Activated CD4-positive, alpha-beta T cell treated with anti-CD3 and anti-CD28 coated beads, Interleukin-2, amount 50 U/mL, for 24 hours (primary cell): Measurements from ENCODE around the gene MCTP2.

ENCODE experiments used
- DNase-seq, 2 donors: peaks; one replicate each; pipeline ENCODE4 v3.0.0-alpha.2; 2020; ENCODE audit warnings: low read depth in 1 of 2, low spot score in 1 of 2

The MCTP2 gene, protein sequence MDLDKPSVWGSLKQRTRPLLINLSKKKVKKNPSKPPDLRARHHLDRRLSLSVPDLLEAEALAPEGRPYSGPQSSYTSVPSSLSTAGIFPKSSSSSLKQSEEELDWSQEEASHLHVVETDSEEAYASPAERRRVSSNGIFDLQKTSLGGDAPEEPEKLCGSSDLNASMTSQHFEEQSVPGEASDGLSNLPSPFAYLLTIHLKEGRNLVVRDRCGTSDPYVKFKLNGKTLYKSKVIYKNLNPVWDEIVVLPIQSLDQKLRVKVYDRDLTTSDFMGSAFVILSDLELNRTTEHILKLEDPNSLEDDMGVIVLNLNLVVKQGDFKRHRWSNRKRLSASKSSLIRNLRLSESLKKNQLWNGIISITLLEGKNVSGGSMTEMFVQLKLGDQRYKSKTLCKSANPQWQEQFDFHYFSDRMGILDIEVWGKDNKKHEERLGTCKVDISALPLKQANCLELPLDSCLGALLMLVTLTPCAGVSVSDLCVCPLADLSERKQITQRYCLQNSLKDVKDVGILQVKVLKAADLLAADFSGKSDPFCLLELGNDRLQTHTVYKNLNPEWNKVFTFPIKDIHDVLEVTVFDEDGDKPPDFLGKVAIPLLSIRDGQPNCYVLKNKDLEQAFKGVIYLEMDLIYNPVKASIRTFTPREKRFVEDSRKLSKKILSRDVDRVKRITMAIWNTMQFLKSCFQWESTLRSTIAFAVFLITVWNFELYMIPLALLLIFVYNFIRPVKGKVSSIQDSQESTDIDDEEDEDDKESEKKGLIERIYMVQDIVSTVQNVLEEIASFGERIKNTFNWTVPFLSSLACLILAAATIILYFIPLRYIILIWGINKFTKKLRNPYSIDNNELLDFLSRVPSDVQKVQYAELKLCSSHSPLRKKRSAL

GRCh38 chr15:94230883-94231722, at the start of gene MCTP2:
TSS of gene MCTP2 (plus strand) at chr15:94231561. CDS start at chr15:94298266, 66,705 bp downstream.
- DNase-seq: peak; percentile 53 to 57

DNA sequence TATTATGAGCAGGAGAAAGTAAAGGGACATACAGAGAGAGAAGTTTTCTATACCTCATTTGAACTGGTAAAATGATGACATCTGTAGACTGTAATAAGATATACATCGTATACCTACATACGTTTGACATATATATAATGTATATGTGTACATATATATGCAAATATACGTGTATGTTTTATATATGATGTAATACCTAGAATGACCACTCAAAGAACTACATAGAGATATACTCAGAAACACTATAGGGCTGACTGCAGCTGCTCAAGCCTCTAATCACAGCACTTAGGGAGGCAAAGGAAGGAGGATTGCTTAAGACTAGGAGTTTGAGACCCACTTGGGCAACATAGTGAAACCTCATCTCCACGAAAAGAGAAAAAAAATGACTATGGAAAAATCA, 48.5 kb upstream of the MCTP2 start:
- no peak for DNase-seq

DNA sequence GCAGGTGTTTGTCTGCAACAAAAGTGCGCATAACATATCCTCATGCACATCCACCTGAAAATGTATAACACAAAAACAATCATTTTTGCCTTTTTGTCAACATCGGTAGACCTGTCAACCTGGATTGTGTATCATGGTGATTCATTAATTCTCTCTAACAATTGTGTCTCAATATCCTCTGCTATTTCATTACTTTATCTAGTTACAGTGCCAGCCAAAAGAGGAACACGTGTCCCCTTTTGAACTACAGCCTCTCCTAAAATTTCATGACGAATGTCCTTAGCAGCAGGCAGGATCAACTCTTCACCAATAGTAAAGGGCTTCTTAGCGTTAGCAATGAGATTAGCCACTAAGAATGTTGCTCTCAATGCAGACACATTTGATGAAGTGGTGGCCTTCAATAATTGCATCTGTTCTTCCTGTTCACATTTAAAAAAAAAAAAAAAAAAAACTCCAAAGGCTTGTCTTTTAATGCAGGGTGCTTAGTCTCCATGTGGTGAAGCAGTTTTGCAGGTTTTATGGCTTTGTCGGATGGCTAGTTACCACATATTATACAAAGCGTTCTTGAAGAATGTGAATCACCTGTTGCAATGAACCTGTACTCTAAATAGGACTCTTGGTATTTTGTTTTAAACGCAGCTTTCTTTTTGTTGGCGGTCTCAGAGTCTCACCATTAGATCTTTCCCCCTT, 45.7 kb upstream of the MCTP2 start:
- DNase-seq: no peak

DNA sequence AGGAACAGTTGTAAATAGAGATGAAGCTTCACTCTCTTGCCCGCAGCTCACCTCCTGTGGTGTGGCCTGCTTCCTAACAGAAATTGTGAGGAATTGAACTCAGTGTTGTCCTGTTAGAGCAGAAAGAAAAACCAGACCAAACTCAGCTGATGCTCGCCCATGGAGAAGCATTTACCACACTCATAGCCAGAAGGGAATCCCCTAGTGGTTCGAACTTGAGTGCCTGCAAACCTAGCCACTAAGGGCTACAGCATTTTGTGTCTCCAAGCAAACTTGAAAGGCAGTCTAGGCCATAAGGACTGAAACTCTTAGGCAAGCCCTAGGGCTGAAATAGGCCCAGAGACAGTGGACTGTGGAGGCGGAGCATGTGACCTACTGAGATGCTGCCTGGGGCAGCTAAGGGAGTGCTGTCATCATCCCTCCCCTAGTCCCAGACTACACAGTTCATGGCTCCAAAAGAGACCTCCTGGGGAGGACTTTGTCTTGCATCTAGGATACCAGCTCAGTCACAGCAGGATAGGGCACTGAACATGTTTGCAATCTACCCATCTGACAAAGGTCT, 44.5 kb upstream of the MCTP2 start:
- no peak for DNase-seq

DNA sequence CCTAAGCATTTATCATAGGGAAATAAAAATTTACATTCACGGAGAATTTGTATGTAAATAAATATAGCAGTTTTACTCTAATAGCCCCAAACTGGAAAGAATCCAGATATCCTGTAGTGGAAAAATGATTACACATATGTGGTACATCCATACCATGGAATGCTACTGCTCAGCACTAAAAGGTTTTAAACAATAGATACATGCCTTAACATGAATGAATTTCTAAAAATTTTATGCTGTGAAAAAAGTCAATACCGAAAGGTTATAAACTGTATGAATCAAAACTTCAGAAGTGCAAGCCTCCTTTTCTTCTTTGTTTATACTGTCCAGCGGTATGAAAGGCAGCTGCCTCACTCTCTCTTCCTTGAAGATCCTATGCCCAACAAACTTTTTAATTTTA, 37.5 kb upstream of the MCTP2 start:
- no peak for DNase-seq

GRCh38 chr15:94196531-94196930, 34.8 kb upstream of the MCTP2 start:
- DNase-seq: no peak

GRCh38 chr15:94198633-94199032, 32.7 kb upstream of the MCTP2 start:
- DNase-seq: no peak

- no peak for DNase-seq
Observed at GRCh38 chr15:94199725-94200124, 31.6 kb upstream of the MCTP2 start.

- no peak for DNase-seq
Observed at GRCh38 chr15:94203306-94203705, 28.1 kb upstream of the MCTP2 start.

DNA sequence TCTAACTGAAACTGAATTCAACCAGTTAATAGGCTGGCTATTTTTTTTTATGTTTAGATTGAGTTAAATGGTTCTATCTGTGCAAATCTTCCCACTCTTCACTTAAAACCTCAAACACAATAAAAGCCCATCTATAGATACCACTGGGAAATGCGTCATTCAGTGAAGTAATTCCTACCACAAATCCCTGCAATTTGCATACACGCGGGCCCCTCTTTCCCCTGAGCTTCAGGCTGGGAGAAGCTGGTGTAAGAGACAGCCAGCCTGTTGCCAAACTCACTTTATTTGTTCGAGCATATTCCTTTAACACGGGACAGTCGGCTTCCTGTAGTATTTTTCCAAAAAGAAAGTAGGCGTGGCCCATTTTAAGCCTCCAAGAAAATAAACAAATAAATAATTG, 26.0 kb upstream of the MCTP2 start:
- no peak for DNase-seq

GRCh38 chr15:94206463-94207167, 24.7 kb upstream of the MCTP2 start:
- no peak for DNase-seq

- no peak for DNase-seq
Observed at GRCh38 chr15:94212291-94212690, 19.1 kb upstream of the MCTP2 start.

DNA sequence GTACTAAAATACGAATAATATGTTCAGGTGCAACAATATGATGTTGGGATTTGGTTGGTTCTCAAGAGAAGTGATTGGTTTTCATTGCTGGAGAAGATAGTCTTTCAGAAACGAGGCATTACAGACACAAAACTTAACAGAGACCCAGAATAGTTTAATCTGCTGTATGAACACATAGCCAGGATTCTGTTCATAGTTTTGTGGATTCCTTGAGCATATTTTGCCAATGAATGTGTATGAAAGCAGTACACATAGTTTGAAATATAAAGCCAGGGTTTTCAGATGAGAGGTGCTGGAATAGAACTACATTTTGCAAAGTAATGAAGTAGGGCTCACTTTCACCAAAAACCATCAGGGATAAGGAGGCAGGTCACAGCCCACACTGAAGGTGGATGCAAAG, 5.7 kb upstream of the MCTP2 start:
- DNase-seq: no peak

DNA sequence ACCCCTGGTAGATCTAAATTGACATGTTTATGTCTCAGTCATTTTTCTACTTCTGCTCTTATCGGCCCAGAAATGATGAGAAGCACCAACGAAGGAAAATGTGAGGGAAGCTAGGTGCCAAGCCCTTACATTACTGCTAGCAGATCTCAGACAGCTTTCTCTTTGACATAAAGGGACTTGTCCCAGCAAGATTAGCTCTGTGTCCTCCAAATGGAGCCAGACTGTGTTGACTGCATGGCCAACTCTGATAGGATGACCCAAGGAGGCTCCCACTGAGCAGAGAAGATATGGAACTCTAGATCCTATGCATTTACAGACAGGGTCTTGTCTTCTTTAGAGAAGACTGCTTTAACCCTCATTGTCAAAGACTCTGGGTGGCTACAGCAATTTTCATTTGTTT, 2.8 kb upstream of the MCTP2 start:
- DNase-seq: no peak

DNA sequence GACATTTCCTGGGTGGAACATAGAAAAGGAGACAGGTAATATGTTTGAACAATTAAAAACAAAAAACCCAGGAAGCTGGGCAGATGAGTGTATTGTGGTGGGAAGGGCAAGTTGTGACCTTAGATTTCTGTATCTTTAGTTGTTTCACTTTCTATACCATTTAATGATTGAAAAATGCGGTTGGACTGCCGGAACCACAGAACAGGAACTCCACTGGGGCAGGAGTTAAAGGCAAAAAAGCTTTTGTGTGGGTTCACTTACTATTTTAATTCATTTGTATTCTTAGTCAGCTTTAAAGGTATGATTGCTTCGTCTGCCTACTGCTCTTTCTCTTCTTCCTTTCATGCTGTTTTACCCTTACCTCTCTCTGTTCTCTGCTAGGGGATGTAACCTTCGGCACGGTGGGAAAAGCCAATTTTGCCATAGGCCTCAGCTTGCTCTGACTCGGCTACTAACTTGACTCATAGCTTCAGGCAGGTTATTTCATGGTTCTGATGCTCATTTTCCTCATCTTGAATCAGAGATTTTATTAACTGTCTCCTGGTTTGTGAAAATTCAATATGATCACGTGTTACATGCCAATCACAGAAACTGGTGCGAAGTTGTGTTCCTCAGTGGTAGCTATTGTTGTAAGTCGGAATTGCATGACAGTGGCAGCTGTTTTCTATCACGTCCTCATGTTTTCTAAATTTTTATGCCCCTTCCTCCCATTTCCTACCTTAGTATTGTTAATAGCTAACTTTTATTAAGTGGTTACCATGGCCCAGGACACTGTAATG, 1.6 kb upstream of the MCTP2 start:
- DNase-seq: peak in 1 of 2 donors; percentile 37

DNA sequence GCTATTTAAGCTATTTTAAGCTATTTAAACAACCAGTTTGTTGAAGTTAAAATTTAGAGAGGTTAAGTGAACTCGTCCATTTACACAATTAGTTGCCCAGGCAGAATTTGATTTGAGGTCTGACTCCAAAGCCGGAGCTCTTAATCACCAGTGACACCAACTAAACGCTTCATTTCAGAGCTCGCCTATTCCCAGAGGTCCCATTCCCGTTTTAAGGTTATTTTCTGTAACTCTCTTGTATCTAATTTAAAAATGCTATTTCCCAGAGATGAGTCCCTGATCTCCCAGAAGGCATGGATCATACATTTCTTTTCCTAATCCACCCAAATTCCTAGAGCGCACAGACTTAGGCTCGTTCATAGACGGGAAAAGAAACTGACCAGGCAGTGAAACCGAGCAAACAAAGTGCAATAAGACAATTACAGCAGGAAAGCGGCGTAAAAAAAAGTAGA, 904 bp upstream of the MCTP2 start:
- DNase-seq: no peak

DNA sequence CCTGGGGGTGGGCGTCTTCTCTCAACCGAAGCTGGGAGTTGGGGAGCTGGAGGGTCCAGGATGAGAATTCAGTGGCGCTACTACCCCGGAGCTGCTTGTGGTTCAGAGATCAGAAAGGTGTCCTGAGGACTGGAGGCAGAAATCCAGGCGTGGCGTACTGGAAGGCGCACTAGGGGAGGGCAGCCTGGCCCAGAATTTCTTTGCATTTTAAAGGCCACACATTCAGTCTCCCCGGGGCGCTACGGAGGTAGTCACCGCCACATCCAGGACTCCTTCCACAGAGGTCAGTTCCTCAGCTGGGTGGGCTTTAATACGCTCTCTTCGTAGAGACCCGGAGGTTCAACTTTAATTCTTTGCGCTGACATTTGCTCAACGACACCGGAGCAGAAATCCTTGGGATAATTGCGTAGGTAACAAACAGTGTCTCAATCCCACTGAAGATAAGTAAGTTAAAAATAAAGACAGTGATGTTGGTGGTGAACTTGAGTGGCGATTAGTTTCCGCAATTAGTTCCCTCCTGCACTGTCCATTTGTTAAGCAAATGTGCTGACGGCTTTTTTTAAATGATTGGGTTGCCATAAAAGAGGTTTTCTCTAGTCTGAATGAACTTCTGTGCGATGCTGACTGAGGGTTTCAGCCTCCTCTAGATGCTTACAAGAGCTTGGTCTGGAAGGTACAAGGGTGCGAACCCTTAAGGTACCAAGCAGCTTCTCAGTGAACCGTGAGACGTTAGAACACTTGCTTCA, 535 bp downstream of the MCTP2 start:
- DNase-seq: no peak

DNA sequence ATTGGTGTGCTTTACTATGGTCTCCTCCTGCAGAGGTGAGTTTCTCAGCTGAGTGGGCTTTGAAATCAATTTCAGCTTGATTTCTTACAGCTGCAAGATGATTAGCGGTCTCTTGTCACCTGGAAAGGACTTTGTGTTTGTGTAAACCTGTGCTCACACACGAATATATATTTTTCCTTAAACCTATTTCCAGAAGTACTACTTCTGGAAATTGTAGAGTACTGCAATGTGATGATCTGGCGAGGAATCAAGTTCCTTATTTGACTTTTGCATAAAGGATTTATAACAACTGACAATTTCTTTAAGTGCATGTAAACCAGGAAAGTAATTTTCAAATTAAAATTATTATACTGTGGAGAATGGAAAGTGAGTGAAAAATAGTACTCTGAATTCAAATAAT, 2.1 kb downstream of the MCTP2 start:
- no peak for DNase-seq
